ENCODE results near the gene SYNE2. TPM values are rescaled to one million over a fixed set of nuclear protein-coding genes. Genes with fewer than 3 reads are reported as not detected.

SYNE2 gene
- total and polyA plus RNA-seq, 2 donors (not counting 3 experiments of a cell fraction or from before 2014, with no cell fraction given): 16.0 to 53.7 TPM

- Histone ChIP-seq H3K4me2 (ENCODE audit: insufficient read depth, low read length) (no peak overlapping the region), H3K27me3 (ENCODE audit: control insufficient read depth in 2 of 2, insufficient read depth in 2 of 2, low read length in 2 of 2) (no peaks in the 10 kb centered on the region), H3K36me3 (ENCODE audit: control insufficient read depth in 2 of 2, extremely low read depth in 1 of 2, insufficient read depth in 2 of 2, low read length in 2 of 2) (peaks cover 0 to 3% of the 10 kb centered on the region in 2 experiments), H3K4me3 (replicated peaks in 1 of 3; ENCODE audit: insufficient read depth in 1 of 3, low read depth in 1 of 3, low read length in 3 of 3) (no peak overlapping the region), H4K20me1 (replicated peaks; ENCODE audit: control insufficient read depth, extremely low read depth, insufficient read depth, low read length) (no peaks in the 10 kb centered on the region), H2AFZ (ENCODE audit: low read depth, low read length) (no peak overlapping the region), H3K9ac (replicated peaks; ENCODE audit: extremely low read depth, insufficient read depth, low read length) (no peak overlapping the region), H3K9me1 (replicated peaks; ENCODE audit: control insufficient read depth, extremely low read depth, insufficient read depth, low read length) (no peaks in the 10 kb centered on the region), H3K79me2 (ENCODE audit: control insufficient read depth, insufficient read depth, low read length) (no peaks in the 10 kb centered on the region), H3K9me3 (replicated peaks; ENCODE audit: control insufficient read depth, insufficient read depth, low read length) (no peaks in the 10 kb centered on the region), H3K27ac (ENCODE audit: insufficient read depth, low read depth, low read length) (no peak overlapping the region), H3K4me1 (ENCODE audit: control insufficient read depth, extremely low read depth, insufficient read depth, low read length) (no peaks in the 10 kb centered on the region)
- DNase-seq (ENCODE audit: low read depth, low spot score) (no peak), FAIRE-seq (no peak)
- BruUV-seq (replicated peaks): no TSS peak
- ChIA-PET CTCF (no interaction called here), POLR2A (no interaction called here)
- intact Hi-C loops (cut with micrococcal nuclease): no loop called here
- dilution Hi-C loops (cut with MboI; ENCODE audit: extremely low pct_ligation_motif_present, low sequenced_read_pairs): no loop called here
- TF ChIP-seq POLR2A (IDR thresholded peaks at IDR 0.05; ENCODE audit: low read depth, low read length) (no peak), GATA2 (IDR thresholded peaks at IDR 0.05; ENCODE audit: insufficient read depth, insufficient read length, low read depth, low read length) (no peak), CTCF (IDR thresholded peaks at IDR 0.05; ENCODE audit: extremely low read depth in 1 of 2, insufficient read depth in 1 of 2, low read depth in 1 of 2, low read length in 2 of 2) (no peak), MAX (IDR thresholded peaks at IDR 0.05; ENCODE audit: insufficient read depth, insufficient read length) (no peak), MYC (IDR thresholded peaks at IDR 0.05; ENCODE audit: low read depth, low read length) (no peak), POLR2AphosphoS5 (IDR thresholded peaks at IDR 0.05; ENCODE audit: insufficient read depth, low read depth, low read length) (no peak), JUN (IDR thresholded peaks at IDR 0.05; ENCODE audit: borderline replicate concordance, insufficient read depth, insufficient read length, low read depth) (no peak), EZH2 (IDR thresholded peaks at IDR 0.05; ENCODE audit: borderline replicate concordance, low read depth, low read length, severe bottlenecking) (no peak), FOS (IDR thresholded peaks at IDR 0.05; ENCODE audit: borderline replicate concordance, insufficient read depth, low read length) (no peak)
Observed at GRCh38 chr14:64095620-64096019, 242.8 kb downstream of the SYNE2 start.

All from endothelial cell of umbilical vein (primary cell).